Sigmoid colon (tissue), 4 donors: Measurements from ENCODE around the gene ZNF385A.

Experiments
- EP300 ChIP-seq, 4 donors: sonication (generic); formaldehyde crosslinking; IDR thresholded peaks; one replicate each; pipeline ENCODE4 v1.6.1; 2017; ENCODE audit warnings: antibody characterized with exemption in 4 of 4
- POLR2AphosphoS5 ChIP-seq, 4 donors: sonication (generic); formaldehyde crosslinking; IDR thresholded peaks; one replicate each; pipeline ENCODE4 v1.6.1; 2017; ENCODE audit warnings: antibody characterized with exemption in 4 of 4
- TF ChIP-seq, protein P1 (sequence below), 4 experiments: fragments of 450-650 bp in 3 of 4; fragments of 200-600 bp in 1 of 4; IDR thresholded peaks; one replicate each; pipeline ENCODE4 v1.5.1; 2016 to 2019; ENCODE audit warnings: antibody characterized with exemption in 4 of 4, mild to moderate bottlenecking in 3 of 4, moderate library complexity in 2 of 4

DNA sequence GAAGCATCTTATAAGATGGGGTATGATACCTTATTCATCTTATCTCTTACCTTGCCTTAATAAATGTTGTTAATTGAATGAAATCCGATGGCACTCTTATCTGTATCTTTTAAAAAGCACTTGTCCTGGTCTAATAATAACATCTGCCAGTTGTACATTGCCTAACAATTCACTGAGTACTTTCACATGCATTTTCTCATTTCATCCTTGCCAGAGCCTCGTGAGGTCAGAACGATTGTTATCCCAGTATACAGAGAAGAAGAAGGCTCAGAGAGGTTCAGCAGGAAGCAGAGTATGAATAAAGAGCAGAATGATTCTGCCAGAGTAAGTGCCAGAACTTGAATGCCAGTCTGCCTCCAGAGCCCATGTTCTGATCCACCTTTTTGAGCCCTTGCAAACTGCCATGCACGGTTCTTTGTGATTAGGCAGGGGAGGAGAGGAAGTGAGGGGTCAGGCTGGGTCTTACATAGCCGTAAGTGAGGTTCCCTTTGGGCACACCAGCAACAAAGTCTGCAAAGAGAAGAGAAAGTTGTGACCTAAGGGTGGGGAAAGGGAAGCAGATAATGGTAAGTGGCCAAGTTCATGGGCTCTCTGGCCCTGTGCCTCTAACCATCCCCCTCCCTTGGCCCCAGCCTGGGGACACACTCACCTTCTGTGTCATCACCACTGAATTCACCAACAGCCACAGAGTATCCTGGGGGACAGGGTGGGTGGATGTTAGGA lies 22.8 kb upstream of the ZNF385A start:
- TF ChIP-seq, protein P1, sequence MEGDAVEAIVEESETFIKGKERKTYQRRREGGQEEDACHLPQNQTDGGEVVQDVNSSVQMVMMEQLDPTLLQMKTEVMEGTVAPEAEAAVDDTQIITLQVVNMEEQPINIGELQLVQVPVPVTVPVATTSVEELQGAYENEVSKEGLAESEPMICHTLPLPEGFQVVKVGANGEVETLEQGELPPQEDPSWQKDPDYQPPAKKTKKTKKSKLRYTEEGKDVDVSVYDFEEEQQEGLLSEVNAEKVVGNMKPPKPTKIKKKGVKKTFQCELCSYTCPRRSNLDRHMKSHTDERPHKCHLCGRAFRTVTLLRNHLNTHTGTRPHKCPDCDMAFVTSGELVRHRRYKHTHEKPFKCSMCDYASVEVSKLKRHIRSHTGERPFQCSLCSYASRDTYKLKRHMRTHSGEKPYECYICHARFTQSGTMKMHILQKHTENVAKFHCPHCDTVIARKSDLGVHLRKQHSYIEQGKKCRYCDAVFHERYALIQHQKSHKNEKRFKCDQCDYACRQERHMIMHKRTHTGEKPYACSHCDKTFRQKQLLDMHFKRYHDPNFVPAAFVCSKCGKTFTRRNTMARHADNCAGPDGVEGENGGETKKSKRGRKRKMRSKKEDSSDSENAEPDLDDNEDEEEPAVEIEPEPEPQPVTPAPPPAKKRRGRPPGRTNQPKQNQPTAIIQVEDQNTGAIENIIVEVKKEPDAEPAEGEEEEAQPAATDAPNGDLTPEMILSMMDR (IDR thresholded peaks at IDR 0.05), result no peak
- TF ChIP-seq POLR2AphosphoS5 (IDR thresholded peaks at IDR 0.05) (peak in 2 of 4 donors; percentile 22 to 25), EP300 (IDR thresholded peaks at IDR 0.05) (no peak)
